GM13976 (cell line): ENCODE results near the gene HNRNPA0.

Experiments used
- DNase-seq: peaks from one replicate; pipeline ENCODE4 v3.0.0; 2012; ENCODE audit warnings: low spot score
- CTCF ChIP-seq: IDR thresholded peaks from 2 replicates; pipeline ENCODE4 v1.5.1; 2012; ENCODE audit warnings: borderline replicate concordance, mild to moderate bottlenecking; ENCODE audit not compliant: insufficient read depth; ENCODE audit errors: extremely low read depth, missing control alignments, control extremely low read depth
- in situ Hi-C: fragments of 300-500 bp; cut with MboI; formaldehyde crosslinking; loops from one replicate; pipeline ENCODE4 v1.12.0; 2022; ENCODE audit warnings: low sequenced_read_pairs, mixed read lengths, inconsistent platforms; ENCODE audit not compliant: unreplicated experiment

The HNRNPA0 gene

GRCh38 chr5:137714946-137715345, 39.2 kb downstream of the HNRNPA0 start:
- in situ Hi-C loops, result no loop called here
- no peak for TF ChIP-seq CTCF
- no peak for DNase-seq

GRCh38 chr5:137714494-137714893, 39.7 kb downstream of the HNRNPA0 start:
- no peak for DNase-seq
- in situ Hi-C loops, result no loop called here
- TF ChIP-seq CTCF, result no peak

GRCh38 chr5:137712139-137712667, 42.0 kb downstream of the HNRNPA0 start:
- in situ Hi-C loops, result no loop called here
- no peak for DNase-seq
- no peak for TF ChIP-seq CTCF

GRCh38 chr5:137710086-137710485, 44.1 kb downstream of the HNRNPA0 start:
- TF ChIP-seq CTCF, result no peak
- no peak for DNase-seq
- in situ Hi-C loops, result no loop called here

- DNase-seq, result no peak
- in situ Hi-C loops, result no loop called here
- no peak for TF ChIP-seq CTCF
Observed at GRCh38 chr5:137708796-137709559, 45.2 kb downstream of the HNRNPA0 start.

GRCh38 chr5:137708062-137708461, 46.1 kb downstream of the HNRNPA0 start:
- no peak for DNase-seq
- no peak for TF ChIP-seq CTCF
- in situ Hi-C loops, result no loop called here
